Activated T-cell treated with anti-CD3 and anti-CD28 coated beads, Interleukin-2, amount 50 U/mL, for 4 hours (primary cell): ENCODE results near the gene LIPH. TPM values are rescaled to one million over a fixed set of nuclear protein-coding genes. Genes with fewer than 3 reads are reported as not detected.
"Not testable (repeated sequence)": the region's sequence is repeated elsewhere in the genome, so short reads cannot be mapped to it uniquely, and the experiment has no call there.

Source experiments
- ATAC-seq, 2 donors: fragments of 200-7000 bp; cut with Tn5 transposase; one replicate each; pipeline ENCODE4 v1.10.0; 2021
- DNase-seq: peaks from one replicate; pipeline ENCODE4 v3.0.0-alpha.2; 2020
- H3K27me3 Mint-ChIP-seq: one replicate; pipeline ENCODE4 v1.8.0; 2021; ENCODE audit warnings: low read depth, mixed read lengths
- H3K36me3 Mint-ChIP-seq: one replicate; pipeline ENCODE4 v1.8.0; 2022; ENCODE audit warnings: mixed read lengths; ENCODE audit not compliant: insufficient read depth
- H3K4me1 Mint-ChIP-seq: one replicate; pipeline ENCODE4 v1.8.0; 2021; ENCODE audit warnings: low read depth, mixed read lengths
- H3K4me3 Mint-ChIP-seq: one replicate; pipeline ENCODE4 v1.8.0; 2021; ENCODE audit warnings: mild to moderate bottlenecking, moderate library complexity, mixed read lengths
- H3K9me3 Mint-ChIP-seq: one replicate; pipeline ENCODE4 v1.8.0; 2021; ENCODE audit warnings: mixed read lengths
- total RNA-seq, 3 donors: library from RNA; stranded (reverse); gene quantifications; one replicate each; pipeline ENCODE4 v1.2.1, GENCODE V29; 2021

Gene LIPH
- under 1 TPM in 2 of 3 donors, not detected in 1; 0.05 to 0.13 TPM for total RNA-seq

- peak; percentile 96 to 98 for ATAC-seq
- Mint-ChIP-seq H3K36me3 (no peaks in the 10 kb centered on the region), H3K9me3 (no peaks in the 10 kb centered on the region), H3K27me3 (no peaks in the 10 kb centered on the region), H3K4me3 (no peak within 1 kb of the TSS), H3K4me1 (peaks cover 7% of the 10 kb centered on the region)
- DNase-seq = no peak
Observed at GRCh38 chr3:185552358-185552877, at the start of gene LIPH. Gene LIPH (minus strand): TSS chr3:185552588. CDS start chr3:185552471, 117 bp downstream.

GRCh38 chr3:185595526-185595925 lies 43.1 kb upstream of the LIPH start:
- peaks cover 21% of the 10 kb centered on the region for H3K36me3 Mint-ChIP-seq
- DNase-seq = no peak
- H3K4me1 Mint-ChIP-seq = peaks cover 6% of the 10 kb centered on the region
- no peaks in the 10 kb centered on the region for H3K9me3 Mint-ChIP-seq
- ATAC-seq = no peak
- no peaks in the 10 kb centered on the region for H3K27me3 Mint-ChIP-seq
- no peak overlapping the region for H3K4me3 Mint-ChIP-seq

GRCh38 chr3:185594073-185594472 lies 41.7 kb upstream of the LIPH start:
- no peaks in the 10 kb centered on the region for H3K27me3 Mint-ChIP-seq
- H3K4me1 Mint-ChIP-seq = peaks cover 9% of the 10 kb centered on the region
- no peaks in the 10 kb centered on the region for H3K9me3 Mint-ChIP-seq
- ATAC-seq (no peak), DNase-seq (no peak)
- peaks cover 17% of the 10 kb centered on the region for H3K36me3 Mint-ChIP-seq
- H3K4me3 Mint-ChIP-seq = no peak overlapping the region

GRCh38 chr3:185586686-185587039 lies 34.3 kb upstream of the LIPH start:
- ATAC-seq (no peak), DNase-seq (no peak)
- H3K27me3 Mint-ChIP-seq = no peaks in the 10 kb centered on the region
- peak overlapping the region; percentile 93 for H3K4me3 Mint-ChIP-seq
- no peaks in the 10 kb centered on the region for H3K9me3 Mint-ChIP-seq
- peaks cover 2% of the 10 kb centered on the region for H3K36me3 Mint-ChIP-seq
- peaks cover 32% of the 10 kb centered on the region for H3K4me1 Mint-ChIP-seq

- Mint-ChIP-seq H3K36me3 (no peaks in the 10 kb centered on the region), H3K27me3 (no peaks in the 10 kb centered on the region), H3K9me3 (no peaks in the 10 kb centered on the region), H3K4me1 (peaks cover 32% of the 10 kb centered on the region), H3K4me3 (peak within 1 kb of the TSS; percentile 93)
- ATAC-seq (peak; percentile 98 to 99), DNase-seq (peak; percentile 99)
Observed at GRCh38 chr3:185585859-185586685, 33.7 kb upstream of the LIPH start, which contains the start of gene SENP2. Gene SENP2 (plus strand): TSS chr3:185586295. CDS start chr3:185586414, 119 bp downstream.

- H3K4me1 Mint-ChIP-seq = peaks cover 32% of the 10 kb centered on the region
- H3K27me3 Mint-ChIP-seq = no peaks in the 10 kb centered on the region
- no peaks in the 10 kb centered on the region for H3K36me3 Mint-ChIP-seq
- ATAC-seq (no peak), DNase-seq (no peak)
- no peaks in the 10 kb centered on the region for H3K9me3 Mint-ChIP-seq
- H3K4me3 Mint-ChIP-seq = peak overlapping the region; percentile 93
Observed at GRCh38 chr3:185585518-185585858, 33.1 kb upstream of the LIPH start.

GRCh38 chr3:185584686-185585085 lies 32.3 kb upstream of the LIPH start:
- no peak for ATAC-seq
- Mint-ChIP-seq H3K4me3 (peak overlapping the region; percentile 53), H3K27me3 (no peaks in the 10 kb centered on the region), H3K9me3 (no peaks in the 10 kb centered on the region), H3K4me1 (peaks cover 32% of the 10 kb centered on the region), H3K36me3 (no peaks in the 10 kb centered on the region)
- DNase-seq = no peak

- Mint-ChIP-seq H3K9me3 (no peaks in the 10 kb centered on the region), H3K4me3 (no peak overlapping the region), H3K27me3 (no peaks in the 10 kb centered on the region), H3K4me1 (peaks cover 27% of the 10 kb centered on the region), H3K36me3 (no peaks in the 10 kb centered on the region)
- no peak for ATAC-seq
- DNase-seq = no peak
Observed at GRCh38 chr3:185583925-185584324, 31.5 kb upstream of the LIPH start.

- no peaks in the 10 kb centered on the region for H3K36me3 Mint-ChIP-seq
- no peaks in the 10 kb centered on the region for H3K27me3 Mint-ChIP-seq
- no peak for ATAC-seq
- no peak for DNase-seq
- H3K4me3 Mint-ChIP-seq = no peak overlapping the region
- H3K9me3 Mint-ChIP-seq = no peaks in the 10 kb centered on the region
- H3K4me1 Mint-ChIP-seq = peaks cover 19% of the 10 kb centered on the region
Observed at GRCh38 chr3:185582871-185583270, 30.5 kb upstream of the LIPH start.

- Mint-ChIP-seq H3K4me3 (no peak overlapping the region), H3K9me3 (no peaks in the 10 kb centered on the region), H3K4me1 (peaks cover 17% of the 10 kb centered on the region), H3K27me3 (no peaks in the 10 kb centered on the region), H3K36me3 (no peaks in the 10 kb centered on the region)
- DNase-seq = no peak
- ATAC-seq = no peak
Observed at GRCh38 chr3:185582236-185582635, 29.8 kb upstream of the LIPH start.

- H3K36me3 Mint-ChIP-seq, H3K4me3 Mint-ChIP-seq, H3K9me3 Mint-ChIP-seq, H3K27me3 Mint-ChIP-seq, H3K4me1 Mint-ChIP-seq: not testable (repeated sequence)
- DNase-seq = peak; percentile 9
- ATAC-seq = peak; percentile 80 to 81
Observed at GRCh38 chr3:185575108-185575869, 22.9 kb upstream of the LIPH start.

GRCh38 chr3:185572183-185572582 lies 19.8 kb upstream of the LIPH start:
- H3K4me1 Mint-ChIP-seq = peaks cover 4% of the 10 kb centered on the region
- H3K4me3 Mint-ChIP-seq = no peak overlapping the region
- DNase-seq = no peak
- no peak for ATAC-seq
- no peaks in the 10 kb centered on the region for H3K27me3 Mint-ChIP-seq
- H3K9me3 Mint-ChIP-seq = no peaks in the 10 kb centered on the region
- no peaks in the 10 kb centered on the region for H3K36me3 Mint-ChIP-seq

GRCh38 chr3:185561958-185562357 lies 9.6 kb upstream of the LIPH start:
- Mint-ChIP-seq H3K27me3 (peaks cover 8% of the 10 kb centered on the region), H3K4me3 (no peak overlapping the region), H3K4me1 (peaks cover 17% of the 10 kb centered on the region), H3K36me3 (no peaks in the 10 kb centered on the region), H3K9me3 (no peaks in the 10 kb centered on the region)
- ATAC-seq (peak in 1 of 2 donors; percentile 50), DNase-seq (no peak)

GRCh38 chr3:185561374-185561943 lies 9.1 kb upstream of the LIPH start:
- H3K27me3 Mint-ChIP-seq = peaks cover 8% of the 10 kb centered on the region
- H3K36me3 Mint-ChIP-seq = no peaks in the 10 kb centered on the region
- ATAC-seq = peak in 1 of 2 donors; percentile 39
- H3K9me3 Mint-ChIP-seq = no peaks in the 10 kb centered on the region
- peaks cover 17% of the 10 kb centered on the region for H3K4me1 Mint-ChIP-seq
- H3K4me3 Mint-ChIP-seq = no peak overlapping the region
- DNase-seq = no peak
